GM19023 (cell line): Measurements from ENCODE around the gene LCP2.
A peak's percentile ranks its signal among the peaks of the same experiment; 100 is the strongest.

Experiments used
- ATAC-seq: cut with Tn5 transposase; IDR thresholded peaks from one replicate; pipeline ENCODE4 v1.9.1; 2021; ENCODE audit warnings: mild to moderate bottlenecking, moderate library complexity; ENCODE audit not compliant: unreplicated experiment

Gene LCP2

DNA sequence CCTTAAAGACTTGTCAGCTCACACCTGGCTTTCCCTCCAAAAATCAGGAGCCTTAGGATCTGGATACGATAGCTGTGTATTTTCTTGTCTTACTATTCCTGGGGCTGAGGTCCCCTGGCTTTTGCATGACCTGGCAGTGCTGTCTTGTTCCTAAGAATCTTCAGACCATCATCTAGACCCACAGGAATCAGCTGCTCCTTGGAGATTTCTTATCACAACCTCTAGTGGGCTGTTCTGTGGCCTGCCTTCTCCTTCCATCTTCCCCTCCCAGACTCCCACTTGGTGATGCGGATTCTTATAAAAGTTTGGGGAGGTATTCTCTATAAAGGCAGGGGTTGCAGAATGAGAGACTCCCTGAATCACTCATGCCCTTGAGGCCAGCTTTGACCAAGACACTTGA, 21.4 kb downstream of the LCP2 start:
- no peak for ATAC-seq

DNA sequence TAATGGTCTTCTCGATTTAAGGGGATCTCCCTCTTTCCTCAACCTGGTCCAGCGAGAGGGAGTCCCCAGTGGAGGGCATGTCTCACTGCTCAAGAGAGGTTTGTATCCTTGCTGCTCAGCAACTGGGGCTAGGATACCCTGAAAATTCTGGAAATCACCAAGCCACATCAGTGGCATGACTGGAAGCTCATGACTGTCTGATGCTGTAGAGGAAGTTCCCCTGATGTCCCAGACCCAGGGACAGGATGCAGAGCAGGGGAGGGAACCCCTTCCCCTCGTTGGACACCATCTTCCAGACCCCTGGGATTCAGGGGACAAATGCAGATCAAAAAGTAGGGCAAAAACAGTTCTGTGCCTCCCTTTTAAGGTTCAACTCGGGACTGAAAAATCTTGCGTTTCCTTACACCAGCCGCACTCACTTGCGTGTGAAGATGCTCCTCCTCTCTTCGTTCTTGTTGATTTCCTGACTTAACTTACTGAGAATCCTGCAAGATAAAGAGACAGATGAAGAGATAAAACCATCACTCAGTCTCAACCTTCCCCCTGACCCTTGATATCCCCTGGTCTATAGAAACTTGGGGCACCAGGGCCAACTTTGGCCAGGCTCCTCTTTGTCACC, 22.1 kb downstream of the LCP2 start:
- ATAC-seq: no peak

- no peak for ATAC-seq
Measured at GRCh38 chr5:170273968-170274710, 23.4 kb downstream of the LCP2 start.

DNA sequence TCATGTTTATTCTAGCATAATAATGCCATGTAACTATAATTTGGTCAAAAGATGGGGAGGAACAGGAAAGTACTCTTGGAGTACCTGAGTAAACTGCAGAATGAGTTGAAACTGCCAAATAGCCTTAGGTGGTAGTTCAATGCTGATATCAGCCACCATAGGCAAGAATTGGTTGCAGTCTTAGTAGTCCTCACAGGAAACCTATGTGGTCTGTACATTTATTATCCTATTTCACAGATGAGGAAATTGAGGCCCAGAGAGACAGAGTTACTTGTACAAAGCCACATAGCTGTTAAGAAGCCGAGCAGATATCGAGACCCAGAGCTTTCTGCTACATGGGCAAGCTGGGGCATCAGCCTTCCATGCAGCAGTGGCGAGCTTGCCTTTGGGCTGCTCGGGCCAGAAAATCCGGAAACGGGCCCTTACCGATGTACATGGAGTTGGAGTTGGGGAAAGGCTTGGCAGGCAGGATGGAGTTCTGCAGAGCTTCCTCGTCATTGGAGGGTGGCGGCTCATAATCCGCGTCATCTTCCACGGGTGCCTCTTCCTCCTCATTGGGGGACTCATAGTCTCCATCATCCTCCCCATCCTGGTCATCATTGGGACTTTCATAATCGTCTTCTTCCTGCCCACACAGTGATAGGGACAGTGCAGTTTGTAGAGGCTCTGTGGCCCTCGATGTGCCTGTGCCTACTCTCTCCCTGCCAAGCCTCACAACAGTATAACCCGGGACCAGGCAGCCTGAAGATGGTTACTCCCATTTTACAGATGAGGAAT, 27.1 kb downstream of the LCP2 start:
- ATAC-seq: no peak

DNA sequence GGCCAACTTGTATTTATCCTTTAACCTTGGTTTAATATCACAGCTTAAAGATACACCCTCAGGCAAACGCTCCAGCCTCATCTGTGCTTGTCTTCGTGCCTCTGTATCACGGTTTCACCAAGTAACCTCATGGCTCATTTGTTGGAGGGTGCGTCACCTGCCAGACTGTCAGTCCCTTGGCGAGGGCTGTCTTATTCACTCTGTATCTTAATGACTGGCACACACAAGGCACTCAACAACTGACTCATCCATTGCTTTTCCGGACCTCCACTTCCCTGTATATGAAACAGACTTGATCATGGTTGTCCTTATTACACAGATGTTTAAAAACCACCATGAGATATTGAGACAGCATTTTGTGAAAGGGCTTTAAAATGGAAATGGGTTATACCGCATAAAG, 28.0 kb downstream of the LCP2 start:
- ATAC-seq: no peak

DNA sequence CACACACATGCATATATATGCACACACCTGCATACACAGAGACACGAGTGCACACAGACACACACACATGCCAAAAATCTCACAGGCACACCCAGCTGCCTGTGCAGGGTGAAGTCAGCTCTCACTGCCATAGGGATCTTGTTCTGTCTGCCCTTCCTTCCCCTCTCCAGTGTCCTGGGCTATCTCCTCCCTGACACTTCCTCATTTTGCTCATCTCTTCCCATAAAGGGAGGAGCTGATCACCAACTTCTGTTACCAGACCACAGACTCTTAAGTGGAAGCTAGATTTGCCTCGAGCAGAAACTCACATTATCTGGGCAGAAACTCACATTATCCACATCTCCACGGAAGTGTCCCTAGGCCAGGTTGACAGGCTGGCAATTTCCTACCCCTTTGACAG, 28.7 kb downstream of the LCP2 start:
- ATAC-seq: no peak

DNA sequence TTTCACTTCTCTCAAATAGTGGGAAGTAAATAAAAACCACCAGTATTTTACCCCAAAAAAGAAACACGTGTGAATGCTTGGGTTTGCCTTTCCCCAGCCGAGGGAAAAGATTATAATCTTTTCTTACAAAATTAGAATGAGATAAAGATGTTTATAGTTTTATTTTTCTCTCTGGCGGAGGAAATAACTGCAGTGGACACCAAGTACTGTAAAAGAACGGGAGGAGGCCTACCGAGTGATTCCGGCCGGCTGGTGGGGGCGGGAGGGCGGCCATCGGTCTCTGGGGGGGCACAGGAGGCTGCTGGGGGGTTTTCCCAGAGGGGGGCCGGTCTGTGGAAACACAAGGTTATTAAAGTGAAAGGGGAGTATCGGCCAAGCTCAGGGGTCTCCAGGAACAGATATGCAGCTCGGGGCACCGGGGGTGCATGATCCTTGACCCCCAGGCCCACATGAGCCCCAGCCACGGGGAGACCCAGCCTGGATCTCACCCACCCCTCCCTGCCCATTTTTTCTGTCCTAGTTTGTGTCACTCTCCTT, 29.4 kb downstream of the LCP2 start:
- ATAC-seq: no peak

DNA sequence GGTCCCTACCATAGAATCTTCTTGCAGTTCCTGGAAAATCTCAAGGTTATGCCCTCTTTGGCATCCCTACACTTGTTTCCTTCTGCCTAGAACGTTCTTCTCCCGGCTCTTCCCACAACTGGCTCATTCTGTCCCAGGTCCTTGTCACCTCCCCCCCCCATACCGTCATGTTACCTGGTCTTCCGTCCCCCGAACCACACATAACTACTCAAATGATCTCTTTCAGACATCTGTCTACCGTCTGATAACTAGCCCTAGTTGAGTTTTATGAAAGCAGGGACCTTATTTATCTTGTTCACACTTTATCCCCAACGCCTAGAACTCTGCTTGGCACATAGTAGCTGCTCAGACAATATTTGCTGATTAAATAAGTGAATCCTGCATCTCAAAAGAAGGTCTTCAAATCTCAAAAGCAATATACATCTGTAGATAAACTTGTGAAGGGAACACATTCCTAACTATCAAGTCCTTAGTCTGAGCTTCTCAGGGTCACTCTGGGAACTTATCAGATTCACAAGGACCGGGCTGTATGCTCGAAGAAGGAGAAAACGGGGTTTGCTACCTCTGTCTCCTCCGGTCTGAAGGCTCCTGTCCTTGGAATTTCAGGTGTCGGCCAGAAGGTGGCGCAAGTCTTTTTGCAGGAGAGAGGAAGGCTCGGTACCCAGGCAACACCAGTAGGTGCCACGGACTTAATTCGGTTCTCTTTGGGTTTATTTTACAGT, 30.0 kb downstream of the LCP2 start:
- ATAC-seq: peak; percentile 89

GRCh38 chr5:170266570-170267381, 30.8 kb downstream of the LCP2 start:
- no peak for ATAC-seq

GRCh38 chr5:170265522-170265921, 32.1 kb downstream of the LCP2 start:
- ATAC-seq: no peak

GRCh38 chr5:170263906-170264305, 33.7 kb downstream of the LCP2 start:
- ATAC-seq: no peak

DNA sequence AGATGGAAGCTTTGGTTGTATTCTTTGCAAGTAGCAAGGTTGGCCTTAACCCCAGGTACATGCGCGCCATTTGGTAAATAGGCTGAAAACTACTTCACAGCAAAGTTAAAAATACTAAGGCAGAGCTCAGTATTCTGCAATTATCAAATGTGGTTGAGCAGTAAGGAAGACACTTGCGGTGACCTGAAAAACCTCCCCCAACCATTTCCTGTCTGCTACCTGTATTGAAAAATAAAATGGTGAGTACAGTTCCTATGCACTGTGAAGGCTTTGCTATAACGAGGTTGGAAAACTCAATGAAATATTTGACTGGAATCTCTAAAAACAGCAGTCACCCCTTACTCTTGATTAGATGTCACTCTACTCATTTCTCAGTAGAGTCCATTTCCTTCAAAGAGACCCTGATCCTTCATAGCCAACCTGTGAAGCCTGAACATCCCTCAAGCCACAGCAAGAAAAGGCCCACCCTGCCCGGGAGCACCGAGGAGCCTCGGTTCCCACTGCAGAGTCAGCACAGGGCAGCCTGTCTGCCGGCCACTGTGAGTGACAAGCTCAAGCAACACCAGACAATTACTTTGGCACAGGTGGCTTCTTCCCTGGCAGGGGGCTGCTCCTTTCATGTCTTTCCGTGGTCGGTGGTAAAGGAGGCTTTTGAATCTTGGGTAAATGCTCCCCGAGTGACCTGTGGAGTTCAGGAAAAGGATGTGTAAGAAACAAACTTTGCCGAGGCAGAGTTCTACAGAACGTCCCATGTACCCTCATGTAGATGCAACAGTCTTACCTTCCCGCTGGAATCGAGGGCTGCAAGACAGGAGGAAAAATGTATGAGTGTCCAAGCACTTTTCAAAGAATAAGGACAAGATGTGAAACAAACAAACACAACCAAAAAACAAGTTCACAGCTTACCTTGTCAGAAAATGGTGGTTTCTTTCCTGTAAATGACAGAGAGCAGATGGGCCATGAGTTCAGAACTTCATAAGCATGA, 35.2 kb downstream of the LCP2 start:
- no peak for ATAC-seq

- no peak for ATAC-seq
Measured at GRCh38 chr5:170261528-170262043, 36.0 kb downstream of the LCP2 start.

GRCh38 chr5:170257370-170257769, 40.2 kb downstream of the LCP2 start:
- no peak for ATAC-seq

GRCh38 chr5:170256571-170256970, 41.0 kb downstream of the LCP2 start:
- no peak for ATAC-seq

- peak; percentile 98 for ATAC-seq
Measured at GRCh38 chr5:170254056-170254455, 43.5 kb downstream of the LCP2 start.

GRCh38 chr5:170252720-170253350, 44.7 kb downstream of the LCP2 start:
- no peak for ATAC-seq

DNA sequence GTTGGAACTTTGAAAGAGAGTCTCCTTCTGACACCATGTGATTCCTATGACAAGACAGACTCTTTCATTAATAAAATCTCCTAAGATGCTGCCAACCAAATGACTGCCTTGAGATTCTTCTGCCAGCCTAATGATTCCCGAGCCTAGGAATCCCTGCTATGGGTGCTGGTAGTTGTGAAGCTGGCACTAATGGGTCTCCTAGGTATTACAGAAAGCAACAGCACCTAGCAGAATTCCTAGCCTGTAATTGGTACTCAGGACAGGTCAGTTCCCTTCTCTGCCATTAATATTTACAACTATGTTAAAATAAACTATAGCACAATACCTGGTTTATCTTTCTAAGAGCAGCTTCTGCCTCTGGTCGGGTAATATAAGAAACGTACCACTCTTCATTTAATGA, 45.5 kb downstream of the LCP2 start:
- no peak for ATAC-seq
